GM12878 (cell line): ENCODE data around the gene ASAP2. TPM values are rescaled to one million over a fixed set of nuclear protein-coding genes. Genes with fewer than 3 reads are reported as not detected.

Experiments
- ATAC-seq: fragments of 200-7000 bp; cut with Tn5 transposase; 3 replicates; pipeline ENCODE4 v1.9.1; 2020; ENCODE audit warnings: mild to moderate bottlenecking, moderate library complexity
- BruUV-seq: library from RNA; stranded (reverse); fragments of 400-500 nt; replicated peaks from 2 replicates; lab custom pipeline; 2021; lab: Mats Ljungman, UMichigan
- CTCF ChIA-PET: fragments of 300-600 bp; sonication (Branson Sonifier 250); formaldehyde crosslinking; extraction: SDS; loops from one replicate; lab custom pipeline; 2021; ENCODE audit warnings: inconsistent platforms; lab: Yijun Ruan, JAX
- POLR2A ChIA-PET: fragments of 350-600 bp; formaldehyde crosslinking; extraction: SDS; loops from one replicate; lab custom pipeline; 2021; ENCODE audit warnings: inconsistent platforms; lab: Charles Lee
- RAD21 ChIA-PET: fragments of 300-600 bp; sonication (Branson Sonifier 250); formaldehyde crosslinking; loops from one replicate; lab custom pipeline; 2023; ENCODE audit warnings: antibody characterized with exemption; ENCODE audit not compliant: unreplicated experiment; lab: Charles Lee
- SMC1A ChIA-PET: fragments of 300-600 bp; sonication (Branson Sonifier 250); formaldehyde crosslinking; loops from one replicate; lab custom pipeline; 2023; ENCODE audit not compliant: unreplicated experiment, uncharacterized antibody; lab: Charles Lee
- DNase-seq: peaks from one replicate; pipeline ENCODE4 v3.0.0-alpha.2; 2011; ENCODE audit warnings: low read depth, low spot score
- FAIRE-seq: peaks from 3 replicates; lab custom pipeline; 2011; peaks lifted over from hg19 to GRCh38; lab: Jason Lieb, UNC
- H2AFZ ChIP-seq: 2 replicates; pipeline ENCODE4 v1.6.0; 2011; ENCODE audit warnings: low read depth, low read length, control low read depth; ENCODE audit not compliant: control insufficient read depth
- H3K27ac ChIP-seq: 2 replicates; pipeline ENCODE4 v1.5.1; 2011; ENCODE audit warnings: control low read depth; ENCODE audit not compliant: control insufficient read depth, insufficient read depth
- H3K27me3 ChIP-seq, 2 experiments: replicated peaks in 1 of 2; 2 replicates each; pipeline versions ENCODE4 v1.6.0 to v1.6.1; 2011; ENCODE audit warnings: low read length in 1 of 2; ENCODE audit not compliant: control insufficient read depth in 2 of 2, insufficient read depth in 2 of 2
- H3K36me3 ChIP-seq, 2 experiments: 2 replicates each; pipeline ENCODE4 v1.5.1; 2011; ENCODE audit warnings: low read length in 1 of 2; ENCODE audit not compliant: control insufficient read depth in 2 of 2, insufficient read depth in 2 of 2
- H3K4me1 ChIP-seq: 2 replicates; pipeline ENCODE4 v1.6.1; 2011; ENCODE audit warnings: mild to moderate bottlenecking, low read length, moderate library complexity, mixed read lengths; ENCODE audit not compliant: control insufficient read depth, insufficient read depth
- H3K4me2 ChIP-seq: 2 replicates; pipeline ENCODE4 v1.6.0; 2011; ENCODE audit warnings: control low read depth; ENCODE audit not compliant: control insufficient read depth, insufficient read depth
- H3K4me3 ChIP-seq: fragments of 200-600 bp; sonication (generic); 2 replicates; pipeline ENCODE4 v1.5.1; 2016
- H3K79me2 ChIP-seq: 2 replicates; pipeline ENCODE4 v1.6.0; 2011; ENCODE audit warnings: low read length; ENCODE audit not compliant: control insufficient read depth, insufficient read depth
- H3K9ac ChIP-seq: 2 replicates; pipeline ENCODE4 v1.8.0; 2011; ENCODE audit warnings: low read length, control low read depth, mixed read lengths; ENCODE audit not compliant: control insufficient read depth, insufficient read depth
- H3K9me3 ChIP-seq: replicated peaks from 3 replicates; pipeline ENCODE4 v1.5.1; 2011; ENCODE audit warnings: mild to moderate bottlenecking, low read length; ENCODE audit not compliant: control insufficient read depth, insufficient read depth
- H4K20me1 ChIP-seq: 2 replicates; pipeline ENCODE4 v1.6.0; 2011; ENCODE audit not compliant: control insufficient read depth, insufficient read depth
- HDAC6 ChIP-seq: fragments of 200-600 bp; sonication (generic); IDR thresholded peaks from one replicate; pipeline ENCODE4 v1.8.0; 2017; ENCODE audit warnings: antibody characterized with exemption; ENCODE audit not compliant: unreplicated experiment
- IKZF1 ChIP-seq: fragments of 450-650 bp; conservative IDR thresholded peaks from 2 replicates; pipeline ENCODE4 v1.6.1; 2017; ENCODE audit warnings: antibody characterized with exemption, mild to moderate bottlenecking
- MTA2 ChIP-seq: fragments of 450-650 bp; IDR thresholded peaks from 2 replicates; pipeline ENCODE4 v1.6.1; 2016; ENCODE audit warnings: low read depth, mild to moderate bottlenecking, moderate library complexity
- NFYA ChIP-seq: IDR thresholded peaks from 2 replicates; pipeline ENCODE4 v1.6.1; 2011; ENCODE audit warnings: low read depth, mild to moderate bottlenecking, low read length, improper control_type of control experiment, borderline replicate concordance
- PKNOX1 ChIP-seq: fragments of 450-650 bp; IDR thresholded peaks from 2 replicates; pipeline ENCODE4 v1.6.1; 2016; ENCODE audit warnings: mild to moderate bottlenecking
- RAD51 ChIP-seq: fragments of 450-650 bp; IDR thresholded peaks from 2 replicates; pipeline ENCODE4 v1.6.1; 2016; ENCODE audit warnings: moderate library complexity, mild to moderate bottlenecking, inconsistent platforms
- RCOR1 ChIP-seq: conservative IDR thresholded peaks from 2 replicates; pipeline ENCODE4 v1.6.1; 2012; ENCODE audit warnings: low read depth, low read length, improper control_type of control experiment
- TAF1 ChIP-seq: IDR thresholded peaks from 2 replicates; pipeline ENCODE4 v1.6.1; 2011; ENCODE audit warnings: mild to moderate bottlenecking, low read depth, low read length, borderline replicate concordance
- ZBED1 ChIP-seq: IDR thresholded peaks from 2 replicates; pipeline ENCODE4 v1.6.1; 2016; ENCODE audit warnings: borderline replicate concordance
- ZSCAN29 ChIP-seq: fragments of 450-650 bp; IDR thresholded peaks from 2 replicates; pipeline ENCODE4 v1.6.1; 2017; ENCODE audit warnings: mild to moderate bottlenecking, moderate library complexity
- WGBS: methylation state at CpG from one replicate; pipeline ENCODE4 v1.1.6; 2016; ENCODE audit warnings: low lambda C conversion rate; ENCODE audit not compliant: insufficient replicate concordance, insufficient coverage; ENCODE audit errors: missing lambda C conversion rate; 5-methylcytosine and 5-hydroxymethylcytosine counted together
- in situ Hi-C: fragments of 300-500 bp; cut with MboI; formaldehyde crosslinking; loops from 9 replicates; pipeline ENCODE4 v1.14.3; 2018; ENCODE audit warnings: mixed read lengths
- intact Hi-C: fragments of 100-400 bp; cut with micrococcal nuclease; formaldehyde crosslinking; loops from one replicate; pipeline ENCODE4 v1.14.2; 2022; ENCODE audit not compliant: unreplicated experiment
- polyA plus RNA-seq, 11 experiments: library from polyadenylated mRNA; depleted of rRNA in 4 of 11; unstranded in 6 of 11; stranded (reverse) in 5 of 11; fragments of >200 nt; fragmentation: Nextera tagmentation in 4 of 11; fragmentation: Illumina TruSeq in 1 of 11; extraction: Ambion mirVana in 4 of 11; extraction: Trizol in 1 of 11; gene quantifications; 1 replicate in 1 of 11; 2 replicates in 10 of 11; pipeline versions ENCODE4 v1.2.1 to v1.2.3, GENCODE V29; 2011 to 2016; ENCODE audit warnings: inconsistent platforms in 2 of 11, missing spikeins in 2 of 11, low read depth in 1 of 11
- total RNA-seq, 4 experiments: library from RNA; depleted of rRNA in 3 of 4; stranded (reverse); fragments of >200 nt in 3 of 4; fragmentation: Illumina TruSeq in 1 of 4; extraction: Trizol in 1 of 4; gene quantifications; 2 replicates each; pipeline versions ENCODE4 v1.2.1 to v1.2.3, GENCODE V29; 2013 to 2021
- TF ChIP-seq, protein P1 (sequence below): IDR thresholded peaks from 2 replicates; pipeline ENCODE4 v1.6.1; 2011; ENCODE audit warnings: low read depth, low read length, improper control_type of control experiment, borderline replicate concordance
- TF ChIP-seq, protein P2 (sequence below): fragments of 150-350 bp; IDR thresholded peaks from 2 replicates; pipeline ENCODE4 v1.6.1; 2014; ENCODE audit warnings: mild to moderate bottlenecking, low read depth, low read length

ASAP2 gene
- total and polyA plus RNA-seq, 10 of the 15 experiments (the other 5 are each of a cell fraction or from before 2014, with no cell fraction given), result 0.05 to 0.27 (median 0.07) TPM; not detected in 4

GRCh38 chr2:9210030-9210429 is 3.4 kb downstream of the ASAP2 start:
- FAIRE-seq (no peak), DNase-seq (no peak)
- Histone ChIP-seq H4K20me1 (no peaks in the 10 kb centered on the region), H3K4me1 (0 out of 2 replicates have a peak, but pooled peaks cover 4% of the 10 kb centered on the region), H3K9ac (no peak overlapping the region), H3K4me3 (no peak overlapping the region), H3K79me2 (no peaks in the 10 kb centered on the region), H3K4me2 (no peak overlapping the region)
- CTCF ChIA-PET, result no interaction called here
- RAD21 ChIA-PET, result no interaction called here
- no TSS peak for BruUV-seq
- POLR2A ChIA-PET, result no interaction called here
- WGBS, result 9% methylated on average over 2 of the region's 2 CpGs
- no peak for TF ChIP-seq RAD51
- TF ChIP-seq HDAC6, result no peak
- TF ChIP-seq TAF1, result no peak
- no peak for TF ChIP-seq RCOR1
- TF ChIP-seq, protein P1, sequence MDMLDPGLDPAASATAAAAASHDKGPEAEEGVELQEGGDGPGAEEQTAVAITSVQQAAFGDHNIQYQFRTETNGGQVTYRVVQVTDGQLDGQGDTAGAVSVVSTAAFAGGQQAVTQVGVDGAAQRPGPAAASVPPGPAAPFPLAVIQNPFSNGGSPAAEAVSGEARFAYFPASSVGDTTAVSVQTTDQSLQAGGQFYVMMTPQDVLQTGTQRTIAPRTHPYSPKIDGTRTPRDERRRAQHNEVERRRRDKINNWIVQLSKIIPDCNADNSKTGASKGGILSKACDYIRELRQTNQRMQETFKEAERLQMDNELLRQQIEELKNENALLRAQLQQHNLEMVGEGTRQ, result no peak
- TF ChIP-seq IKZF1, result no peak
- TF ChIP-seq PKNOX1, result no peak
- TF ChIP-seq, protein P2, sequence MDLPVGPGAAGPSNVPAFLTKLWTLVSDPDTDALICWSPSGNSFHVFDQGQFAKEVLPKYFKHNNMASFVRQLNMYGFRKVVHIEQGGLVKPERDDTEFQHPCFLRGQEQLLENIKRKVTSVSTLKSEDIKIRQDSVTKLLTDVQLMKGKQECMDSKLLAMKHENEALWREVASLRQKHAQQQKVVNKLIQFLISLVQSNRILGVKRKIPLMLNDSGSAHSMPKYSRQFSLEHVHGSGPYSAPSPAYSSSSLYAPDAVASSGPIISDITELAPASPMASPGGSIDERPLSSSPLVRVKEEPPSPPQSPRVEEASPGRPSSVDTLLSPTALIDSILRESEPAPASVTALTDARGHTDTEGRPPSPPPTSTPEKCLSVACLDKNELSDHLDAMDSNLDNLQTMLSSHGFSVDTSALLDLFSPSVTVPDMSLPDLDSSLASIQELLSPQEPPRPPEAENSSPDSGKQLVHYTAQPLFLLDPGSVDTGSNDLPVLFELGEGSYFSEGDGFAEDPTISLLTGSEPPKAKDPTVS, result no peak
- no peak for TF ChIP-seq ZBED1
- no peak for TF ChIP-seq MTA2
- TF ChIP-seq ZSCAN29, result no peak
- TF ChIP-seq NFYA, result no peak
- TF ChIP-seq, all 136 proteins: peak for 0
- ATAC-seq, result no peak
- H3K9me3 ChIP-seq, result no peaks in the 10 kb centered on the region
- H2AFZ ChIP-seq, result no peak overlapping the region
- intact Hi-C loops (no loop called here), in situ Hi-C loops (no loop called here)
- no peak overlapping the region for H3K27ac ChIP-seq
- peaks cover 4 to 10% of the 10 kb centered on the region in 2 experiments for H3K27me3 ChIP-seq
- H3K36me3 ChIP-seq, result no peaks in the 10 kb centered on the region
- SMC1A ChIA-PET, result interaction anchor here (1.9 kb wide), 1 partner anchor 68 kb away, joined by 6 read pairs; no protein-coding TSS in a partner anchor
